ENCODE data around the gene C13orf46.

Gene C13orf46

DNA sequence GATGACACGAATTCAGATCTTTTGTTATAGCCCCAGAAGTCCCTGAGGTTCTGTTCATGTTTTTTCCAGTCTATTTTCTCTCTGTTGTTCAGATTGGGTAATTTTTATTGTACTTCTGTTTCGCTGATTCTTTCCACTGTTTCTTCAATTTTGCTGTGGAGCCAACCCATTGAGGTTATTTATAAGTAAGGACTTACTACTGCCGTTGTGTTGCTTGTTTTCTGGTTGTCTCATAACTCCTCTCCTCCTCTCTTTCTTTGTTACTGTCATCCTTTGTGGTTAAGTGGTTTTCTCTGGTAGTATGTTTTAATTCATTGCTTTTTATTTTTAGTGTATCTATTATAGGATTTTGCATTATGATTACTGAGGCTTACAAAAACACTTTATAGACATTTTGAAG, 61.3 kb downstream of the C13orf46 start:
- TF ChIP-seq, protein P1, sequence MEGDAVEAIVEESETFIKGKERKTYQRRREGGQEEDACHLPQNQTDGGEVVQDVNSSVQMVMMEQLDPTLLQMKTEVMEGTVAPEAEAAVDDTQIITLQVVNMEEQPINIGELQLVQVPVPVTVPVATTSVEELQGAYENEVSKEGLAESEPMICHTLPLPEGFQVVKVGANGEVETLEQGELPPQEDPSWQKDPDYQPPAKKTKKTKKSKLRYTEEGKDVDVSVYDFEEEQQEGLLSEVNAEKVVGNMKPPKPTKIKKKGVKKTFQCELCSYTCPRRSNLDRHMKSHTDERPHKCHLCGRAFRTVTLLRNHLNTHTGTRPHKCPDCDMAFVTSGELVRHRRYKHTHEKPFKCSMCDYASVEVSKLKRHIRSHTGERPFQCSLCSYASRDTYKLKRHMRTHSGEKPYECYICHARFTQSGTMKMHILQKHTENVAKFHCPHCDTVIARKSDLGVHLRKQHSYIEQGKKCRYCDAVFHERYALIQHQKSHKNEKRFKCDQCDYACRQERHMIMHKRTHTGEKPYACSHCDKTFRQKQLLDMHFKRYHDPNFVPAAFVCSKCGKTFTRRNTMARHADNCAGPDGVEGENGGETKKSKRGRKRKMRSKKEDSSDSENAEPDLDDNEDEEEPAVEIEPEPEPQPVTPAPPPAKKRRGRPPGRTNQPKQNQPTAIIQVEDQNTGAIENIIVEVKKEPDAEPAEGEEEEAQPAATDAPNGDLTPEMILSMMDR (conservative IDR thresholded peaks at IDR 0.05; ENCODE audit: control insufficient read depth, insufficient read depth, low read depth, low read length) = no peak
- peak; percentile 49 for DNase-seq (ENCODE audit: low read depth)
- no peak overlapping the region for H3K4me3 ChIP-seq (ENCODE audit: control insufficient read depth, low read depth, low read length)

DNA sequence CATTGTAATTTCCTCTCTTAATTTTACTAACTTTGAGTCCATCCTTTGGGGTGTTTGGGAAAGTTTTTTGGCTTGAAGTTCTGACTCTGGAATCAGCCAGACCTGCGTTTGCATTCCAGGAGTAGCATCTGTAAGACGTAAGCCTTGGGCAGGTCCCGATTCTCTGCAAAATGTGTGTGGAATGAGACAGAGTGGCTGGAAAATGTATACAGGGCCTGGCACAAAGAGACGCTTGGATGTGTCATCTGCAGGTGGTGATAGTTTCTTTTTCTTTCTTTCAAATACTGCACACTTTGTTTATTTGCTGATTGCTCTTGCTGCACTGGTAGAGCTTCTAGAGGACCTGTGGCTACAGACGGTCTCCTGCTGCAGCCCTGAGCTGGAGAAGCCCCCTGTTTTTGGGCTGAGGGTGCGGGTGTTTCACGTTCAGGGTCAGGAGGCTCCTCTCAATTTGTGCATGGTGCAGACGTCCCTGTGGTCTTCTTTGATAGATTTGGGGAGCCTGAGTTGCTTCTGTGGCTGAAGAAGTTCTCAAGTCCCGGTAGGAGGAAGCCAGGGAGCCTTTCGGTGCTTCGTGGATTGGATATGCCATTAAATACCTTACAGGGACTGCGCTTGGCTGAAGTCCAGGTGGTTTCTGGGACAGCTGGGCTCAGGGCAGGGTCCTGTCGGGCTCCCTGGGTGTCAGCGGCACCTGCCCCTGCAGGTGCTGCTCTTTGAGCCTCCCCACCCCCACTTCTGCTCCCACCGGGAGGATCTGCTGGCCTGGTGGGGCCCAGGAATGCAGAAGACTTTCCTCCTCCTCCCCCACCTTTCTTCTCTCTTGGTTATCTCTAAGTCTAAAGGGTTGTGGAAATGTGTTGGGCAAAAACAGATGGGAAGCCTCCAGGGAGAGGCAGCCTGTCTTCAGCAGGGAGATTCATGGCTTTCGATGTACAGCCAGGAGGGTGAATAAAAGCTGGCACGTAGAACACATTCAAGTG, 66.0 kb downstream of the C13orf46 start:
- DNase-seq (ENCODE audit: low read depth) = peak; percentile 91
- TF ChIP-seq, protein P1 (conservative IDR thresholded peaks at IDR 0.05; ENCODE audit: control insufficient read depth, insufficient read depth, low read depth, low read length) = no peak
- no peak overlapping the region for H3K4me3 ChIP-seq (ENCODE audit: control insufficient read depth, low read depth, low read length)

DNA sequence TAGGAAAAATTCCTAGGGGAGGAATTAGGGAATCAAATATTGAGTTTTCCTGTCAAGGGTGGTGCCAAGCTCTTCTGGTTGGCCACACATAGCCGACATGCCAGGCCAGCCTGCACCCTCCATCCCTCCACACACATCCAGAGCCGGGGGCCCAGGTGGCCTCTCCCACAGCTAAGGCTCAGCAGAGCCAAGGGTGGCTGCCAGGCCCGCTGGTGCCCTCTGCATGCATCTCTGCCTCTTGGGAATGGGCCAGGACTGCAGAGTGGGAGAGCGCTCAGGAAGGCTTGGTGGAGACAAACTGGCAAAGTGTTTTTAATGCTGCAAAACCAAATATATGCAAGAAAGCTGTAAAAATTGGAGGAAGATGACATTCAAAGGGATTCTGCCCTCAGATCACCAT, 67.3 kb downstream of the C13orf46 start:
- DNase-seq (ENCODE audit: low read depth) = no peak
- TF ChIP-seq, protein P1 (conservative IDR thresholded peaks at IDR 0.05; ENCODE audit: control insufficient read depth, insufficient read depth, low read depth, low read length) = no peak

DNA sequence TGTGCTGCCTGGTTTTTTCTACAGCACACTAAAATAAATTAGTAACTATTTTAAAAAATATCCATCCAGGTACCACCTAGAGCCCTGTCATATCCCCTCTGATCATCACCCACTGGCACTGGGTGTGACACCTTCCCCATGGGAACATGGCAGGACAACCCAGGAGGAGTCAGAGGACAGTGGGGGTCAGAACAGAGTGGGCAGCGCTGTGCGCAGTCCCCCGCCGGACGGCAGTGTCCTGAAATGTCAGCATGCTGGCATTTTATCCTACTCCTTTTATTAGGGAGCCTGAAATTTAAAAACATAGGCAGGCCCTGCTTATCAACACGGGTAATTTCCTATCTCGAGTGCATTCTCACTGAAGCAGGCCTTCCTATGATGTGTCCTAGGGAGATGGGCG, 67.9 kb downstream of the C13orf46 start:
- no peak overlapping the region for H3K4me3 ChIP-seq (ENCODE audit: control insufficient read depth, low read depth, low read length)
- TF ChIP-seq, protein P1 (conservative IDR thresholded peaks at IDR 0.05; ENCODE audit: control insufficient read depth, insufficient read depth, low read depth, low read length) = no peak
- no peak for DNase-seq (ENCODE audit: low read depth)

More for the DNA sequence above, 67.3 kb downstream of the C13orf46 start:
- no peak overlapping the region for H3K4me3 ChIP-seq (ENCODE audit: control insufficient read depth, low read depth, low read length)

DNA sequence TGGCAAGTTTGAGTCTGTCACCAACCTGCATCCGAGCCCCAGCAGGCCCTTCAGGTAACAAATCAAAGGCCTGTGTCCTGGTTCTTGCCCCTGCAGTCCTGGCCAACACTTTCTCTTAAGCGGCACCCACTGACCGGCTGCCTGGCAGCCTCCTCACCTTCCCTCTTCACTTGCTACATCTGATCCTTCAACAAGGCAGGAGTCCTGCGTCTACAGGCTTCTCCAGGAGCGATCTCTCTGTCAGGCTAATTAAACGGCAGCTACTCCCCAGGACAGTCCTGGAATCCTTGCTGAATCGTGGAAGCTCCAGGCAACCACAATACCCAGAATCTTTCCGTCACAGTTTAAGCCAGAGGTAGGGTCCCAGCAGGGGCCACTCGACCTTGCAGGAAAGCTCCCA, 68.9 kb downstream of the C13orf46 start:
- DNase-seq (ENCODE audit: low read depth) = no peak
- TF ChIP-seq, protein P1 (conservative IDR thresholded peaks at IDR 0.05; ENCODE audit: control insufficient read depth, insufficient read depth, low read depth, low read length) = no peak
- no peak overlapping the region for H3K4me3 ChIP-seq (ENCODE audit: control insufficient read depth, low read depth, low read length)

DNA sequence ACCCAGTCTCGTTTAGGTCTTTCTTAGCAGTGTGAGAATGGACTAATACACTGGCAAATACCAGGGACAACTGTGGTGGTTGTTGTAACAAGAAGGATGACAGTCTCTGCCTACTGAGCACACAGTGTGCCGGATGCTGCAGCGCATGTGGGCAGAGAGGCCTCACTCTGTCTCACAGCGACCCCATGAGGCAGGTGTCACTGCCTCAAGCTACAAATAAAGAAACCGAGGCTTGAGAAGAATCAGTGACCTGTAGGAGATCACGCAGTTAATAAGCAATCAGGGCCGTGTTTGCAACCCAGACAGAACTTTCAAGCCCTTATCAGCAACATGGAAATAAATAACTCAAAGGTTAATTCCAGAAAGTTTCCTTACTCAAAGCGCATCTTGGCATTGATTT, 69.5 kb downstream of the C13orf46 start:
- H3K4me3 ChIP-seq (ENCODE audit: control insufficient read depth, low read depth, low read length) = no peak overlapping the region
- DNase-seq (ENCODE audit: low read depth) = peak; percentile 47
- TF ChIP-seq, protein P1 (conservative IDR thresholded peaks at IDR 0.05; ENCODE audit: control insufficient read depth, insufficient read depth, low read depth, low read length) = peak; percentile 45

All from fibroblast of mammary gland (primary cell).